SK-N-SH (cell line): ENCODE measurements around the gene PCBP3. TPM values are rescaled to one million over a fixed set of nuclear protein-coding genes. Genes with fewer than 3 reads are reported as not detected.
"Not testable (repeated sequence)": the region's sequence is repeated elsewhere in the genome, so short reads cannot be mapped to it uniquely, and the experiment has no call there.

Source experiments
- CTCF ChIA-PET: fragments of 300-600, 350-600 bp; formaldehyde crosslinking; extraction: SDS; loops from one replicate; lab custom pipeline; 2021; lab: Yijun Ruan, JAX
- POLR2A ChIA-PET: fragments of 350-600 bp; sonication (Branson Sonifier 250); formaldehyde crosslinking; extraction: SDS; loops from one replicate; lab custom pipeline; 2020; ENCODE audit warnings: antibody characterized with exemption, inconsistent platforms; lab: Yijun Ruan, JAX
- DNase-seq: peaks from one replicate; pipeline ENCODE4 v3.0.0; 2012
- H2AFZ ChIP-seq: fragments of 200-600 bp; sonication (generic); 2 replicates; pipeline ENCODE4 v1.8.1; 2016; ENCODE audit warnings: antibody characterized with exemption, mild to moderate bottlenecking, low read depth
- H3F3A ChIP-seq: fragments of 200-600 bp; sonication (generic); replicated peaks from 2 replicates; pipeline ENCODE3; 2016; ENCODE audit warnings: antibody characterized with exemption, mild to moderate bottlenecking; ENCODE audit not compliant: insufficient read depth
- H3K27ac ChIP-seq, 2 experiments: fragments of 200-500 bp in 1 of 2; fragments of 200-600 bp in 1 of 2; sonication (Bioruptor generic) in 1 of 2; sonication (generic), shearing (Covaris generic) in 1 of 2; 2 replicates each; pipeline versions ENCODE4 v1.5.1 to v1.6.1; 2014 to 2016; ENCODE audit warnings: low read depth in 2 of 2, inconsistent platforms in 1 of 2, low read length in 1 of 2, mild to moderate bottlenecking in 1 of 2, mixed read lengths in 1 of 2
- H3K27me3 ChIP-seq: fragments of 200-600 bp; sonication (generic), shearing (Covaris generic); 2 replicates; pipeline ENCODE4 v1.6.1; 2016; ENCODE audit warnings: mixed run types; ENCODE audit not compliant: insufficient read depth
- H3K36me3 ChIP-seq, 2 experiments: fragments of 200-500 bp in 1 of 2; fragments of 200-600 bp in 1 of 2; sonication (Bioruptor generic) in 1 of 2; sonication (generic) in 1 of 2; replicated peaks in 1 of 2; 2 replicates each; pipeline versions ENCODE3 to v1.5.1; 2014 to 2016; ENCODE audit warnings: low read length in 1 of 2, mild to moderate bottlenecking in 1 of 2; ENCODE audit not compliant: insufficient read depth in 2 of 2, control insufficient read depth in 1 of 2
- H3K4me1 ChIP-seq, 2 experiments: fragments of 200-500 bp in 1 of 2; fragments of 200-600 bp in 1 of 2; sonication (Bioruptor generic) in 1 of 2; sonication (generic), shearing (Covaris generic) in 1 of 2; 2 replicates each; pipeline versions ENCODE4 v1.5.1 to v1.6.1; 2014 to 2016; ENCODE audit warnings: low read depth in 1 of 2, low read length in 1 of 2, mixed run types in 1 of 2; ENCODE audit not compliant: insufficient read depth in 2 of 2, control insufficient read depth in 1 of 2
- H3K4me2 ChIP-seq: fragments of 200-600 bp; sonication (generic), shearing (Covaris generic); 2 replicates; pipeline ENCODE4 v1.6.1; 2017; ENCODE audit warnings: mixed run types
- H3K4me3 ChIP-seq, 2 experiments: fragments of 200-500 bp in 1 of 2; fragments of 200-600 bp in 1 of 2; sonication (Bioruptor generic) in 1 of 2; sonication (generic), shearing (Covaris generic) in 1 of 2; 2 replicates each; pipeline versions ENCODE4 v1.5.1 to v1.8.1; 2014 to 2016; ENCODE audit warnings: low read depth in 2 of 2, inconsistent platforms in 1 of 2, low read length in 1 of 2, mild to moderate bottlenecking in 1 of 2, mixed read lengths in 1 of 2, moderate library complexity in 1 of 2
- H3K79me2 ChIP-seq: fragments of 200-600 bp; sonication (generic); 2 replicates; pipeline ENCODE4 v1.8.1; 2017; ENCODE audit warnings: mild to moderate bottlenecking; ENCODE audit not compliant: insufficient read depth
- H3K9ac ChIP-seq: fragments of 200-600 bp; sonication (generic); 2 replicates; pipeline ENCODE4 v1.6.1; 2017; ENCODE audit warnings: mixed run types
- H3K9me2 ChIP-seq: fragments of 200-600 bp; sonication (generic); 2 replicates; pipeline ENCODE4 v1.6.1; 2017; ENCODE audit warnings: mixed run types
- H3K9me3 ChIP-seq: fragments of 200-600 bp; sonication (generic); 2 replicates; pipeline ENCODE4 v1.6.1; 2017; ENCODE audit warnings: mixed run types, mild to moderate bottlenecking, moderate library complexity
- H4K20me1 ChIP-seq: fragments of 200-600 bp; sonication (generic); 2 replicates; pipeline ENCODE4 v1.6.1; 2017; ENCODE audit warnings: mild to moderate bottlenecking, mixed run types; ENCODE audit not compliant: insufficient read depth
- CHD2 ChIP-seq: fragments of 150-350 bp; IDR thresholded peaks from 2 replicates; pipeline ENCODE4 v1.6.1; 2018; ENCODE audit warnings: low read length; ENCODE audit not compliant: partially characterized antibody
- EP300 ChIP-seq, 2 experiments: IDR thresholded peaks; 2 replicates each; pipeline versions ENCODE4 v1.4.0 to v1.6.1; 2012; ENCODE audit warnings: borderline replicate concordance in 1 of 2, low read depth in 1 of 2, low read length in 1 of 2
- FOSL2 ChIP-seq: IDR thresholded peaks from 2 replicates; pipeline ENCODE4 v1.4.0; 2012; ENCODE audit warnings: low read depth, mild to moderate bottlenecking, moderate library complexity, borderline replicate concordance
- NFIC ChIP-seq: IDR thresholded peaks from 2 replicates; pipeline ENCODE4 v1.4.0; 2012; ENCODE audit warnings: borderline replicate concordance
- PBX3 ChIP-seq: IDR thresholded peaks from 2 replicates; pipeline ENCODE4; 2012
- RFX5 ChIP-seq: IDR thresholded peaks from 2 replicates; pipeline ENCODE4 v1.6.1; 2012; ENCODE audit warnings: mild to moderate bottlenecking, improper control_type of control experiment, low read length
- TAF1 ChIP-seq: IDR thresholded peaks from 2 replicates; pipeline ENCODE4 v1.6.1; 2012; ENCODE audit warnings: low read depth, mild to moderate bottlenecking, low read length, moderate library complexity, borderline replicate concordance
- YY1 ChIP-seq: IDR thresholded peaks from 2 replicates; pipeline ENCODE4 v1.4.0; 2012; ENCODE audit warnings: low read depth, mild to moderate bottlenecking
- ZBTB33 ChIP-seq: IDR thresholded peaks from 2 replicates; pipeline ENCODE4 v1.4.0; 2012; ENCODE audit warnings: low read depth, borderline replicate concordance
- WGBS: methylation state at CpG from one replicate; pipeline ENCODE4 v1.1.6; 2017; ENCODE audit warnings: low lambda C conversion rate; 5-methylcytosine and 5-hydroxymethylcytosine counted together
- polyA plus RNA-seq, 3 experiments: library from polyadenylated mRNA; depleted of rRNA; stranded (reverse); fragments of >200 nt; gene quantifications; 2 replicates each; pipeline ENCODE4 v1.2.3, GENCODE V29; 2012
- TF ChIP-seq, protein P1 (sequence below): IDR thresholded peaks from 2 replicates; pipeline ENCODE4 v1.4.0; 2012; ENCODE audit warnings: low read depth, borderline replicate concordance

PCBP3 gene
- polyA plus RNA-seq, 1 of the 3 experiments (the other 2 are of a cell fraction), result 9.5 TPM

DNA sequence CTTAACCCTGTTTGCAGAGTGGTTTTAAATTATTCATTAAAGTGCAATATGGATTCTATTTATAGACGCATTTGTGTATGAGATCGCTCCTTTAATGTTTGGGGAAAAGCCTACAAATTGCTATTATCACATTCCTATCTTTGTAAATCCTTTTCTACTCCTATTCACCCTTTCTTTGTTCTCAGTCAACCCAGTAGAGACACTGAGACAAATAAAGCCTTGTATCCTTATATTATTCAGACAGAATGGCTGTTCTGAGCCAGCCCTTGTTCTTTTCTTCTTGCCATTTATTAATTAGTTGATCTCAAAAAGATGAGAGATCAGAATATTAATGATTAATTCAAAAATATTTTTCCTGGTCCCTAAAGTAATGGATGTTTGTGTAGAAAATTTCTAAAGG, 8.4 kb downstream of the PCBP3 start (continued):
- TF ChIP-seq ZBTB33 (no peak), RFX5 (no peak), YY1 (no peak)
- TF ChIP-seq, protein P1, sequence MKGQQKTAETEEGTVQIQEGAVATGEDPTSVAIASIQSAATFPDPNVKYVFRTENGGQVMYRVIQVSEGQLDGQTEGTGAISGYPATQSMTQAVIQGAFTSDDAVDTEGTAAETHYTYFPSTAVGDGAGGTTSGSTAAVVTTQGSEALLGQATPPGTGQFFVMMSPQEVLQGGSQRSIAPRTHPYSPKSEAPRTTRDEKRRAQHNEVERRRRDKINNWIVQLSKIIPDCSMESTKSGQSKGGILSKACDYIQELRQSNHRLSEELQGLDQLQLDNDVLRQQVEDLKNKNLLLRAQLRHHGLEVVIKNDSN, result no peak

- Histone ChIP-seq H3K4me3 (no peak overlapping the region; a peak in 1 of 4 replicates), H3K4me1 (peaks cover 0 to 3% of the 10 kb centered on the region in 2 experiments; a peak in 1 of 4 replicates), H3K9ac (no peak overlapping the region), H3K79me2 (peaks cover 23% of the 10 kb centered on the region; the same call in 1 of the 2 replicates), H4K20me1 (0 out of 2 replicates have a peak, but pooled peaks cover 7% of the 10 kb centered on the region), H3K9me3 (0 out of 2 replicates have a peak, but pooled peaks cover 1% of the 10 kb centered on the region), H2AFZ (no peak overlapping the region), H3K36me3 (peaks cover 0 to 8% of the 10 kb centered on the region in 2 experiments)
- CTCF ChIA-PET, result no interaction called here
- POLR2A ChIA-PET, result no interaction called here
- TF ChIP-seq EP300 (IDR thresholded peaks at IDR 0.05; ENCODE audit: borderline replicate concordance in 1 of 2, low read depth in 1 of 2, low read length in 1 of 2) (no peak), TAF1 (no peak), FOSL2 (peak; percentile 21; the same call in 1 of the 2 replicates), NFIC (peak; percentile 74), PBX3 (no peak), CHD2 (no peak)
- TF ChIP-seq, all 33 proteins: peak for 2
- H3F3A ChIP-seq, result peaks cover 5% of the 10 kb centered on the region
- H3K9me2 ChIP-seq, result no peaks in the 10 kb centered on the region
- H3K27ac ChIP-seq, result peak overlapping the region in 1 of 2 experiments; percentile 24; a peak in 1 of 4 replicates
- no peak overlapping the region for H3K4me2 ChIP-seq
- no peaks in the 10 kb centered on the region for H3K27me3 ChIP-seq
- no peak for DNase-seq
- WGBS, result 39% methylated on average over 4 of the region's 4 CpGs
These were observed 11.6 kb downstream of the PCBP3 start for GRCh38 chr21:45655124-45655523.

DNA sequence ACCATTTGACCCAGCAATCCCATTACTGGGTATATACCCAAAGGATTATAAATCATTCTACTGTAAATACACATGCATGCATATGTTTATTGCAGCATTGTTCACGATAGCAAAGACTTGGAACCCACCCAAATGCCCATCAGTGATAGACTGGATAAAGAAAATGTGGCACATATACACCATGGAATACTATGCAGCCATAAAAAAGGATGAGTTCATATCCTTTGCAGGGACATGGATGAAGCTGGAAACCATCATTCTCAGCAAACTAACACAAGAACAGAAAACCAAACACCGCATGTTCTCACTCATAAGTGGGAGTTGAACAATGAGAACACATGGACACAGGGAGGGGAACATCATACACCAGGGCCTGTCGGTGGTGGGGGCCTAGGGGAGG, 12.6 kb downstream of the PCBP3 start:
- H3K4me2 ChIP-seq, H3K9me3 ChIP-seq, DNase-seq, H2AFZ ChIP-seq, H3K9me2 ChIP-seq, H3K27me3 ChIP-seq, H3K4me3 ChIP-seq, H3K27ac ChIP-seq, H3K9ac ChIP-seq, H3K4me1 ChIP-seq, POLR2A ChIA-PET, H3F3A ChIP-seq, CTCF ChIA-PET, H4K20me1 ChIP-seq: not testable (repeated sequence)
- WGBS, result 83% methylated on average over 3 of the region's 3 CpGs
- Histone ChIP-seq H3K36me3 (peaks cover 0 to 10% of the 10 kb centered on the region in 2 experiments), H3K79me2 (peaks cover 16% of the 10 kb centered on the region; the same call in 1 of the 2 replicates)

DNA sequence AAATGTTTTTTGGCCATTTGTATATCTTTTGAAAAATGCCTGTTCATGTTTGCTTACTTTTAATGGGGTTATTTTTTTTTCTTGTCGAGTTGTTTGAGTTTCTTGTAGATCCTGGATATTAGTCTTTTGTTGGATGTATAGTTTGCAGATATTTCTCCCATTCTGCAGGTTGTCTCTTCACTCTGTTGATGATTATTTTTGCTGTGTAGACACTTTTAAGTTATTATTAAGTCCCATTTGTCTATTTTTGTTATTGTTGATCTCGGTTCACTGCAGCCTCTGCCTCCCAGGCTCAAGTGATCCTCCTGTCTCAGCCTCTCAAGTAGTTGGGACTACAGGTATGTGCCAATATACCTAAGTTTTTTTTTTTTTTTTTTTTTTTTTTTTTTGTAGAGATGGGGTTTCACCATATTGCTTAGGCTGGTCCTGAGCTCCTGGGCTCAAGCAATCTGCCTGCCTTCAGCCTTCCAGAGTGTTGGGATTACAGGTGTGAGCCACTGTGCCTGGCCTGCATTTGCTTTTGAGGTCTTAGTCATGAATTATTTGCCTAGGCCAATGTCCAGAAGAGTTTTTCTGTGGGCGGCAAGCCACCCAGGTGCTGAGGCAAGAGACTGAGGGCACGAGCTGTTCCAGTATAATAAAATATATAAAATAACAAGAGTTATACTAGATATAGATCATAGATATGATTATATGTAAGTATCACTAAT, 18.5 kb downstream of the PCBP3 start:
- POLR2A ChIA-PET, H3F3A ChIP-seq, H3K27ac ChIP-seq, H3K9ac ChIP-seq, H2AFZ ChIP-seq, H4K20me1 ChIP-seq, H3K9me2 ChIP-seq, H3K4me3 ChIP-seq, H3K27me3 ChIP-seq, CTCF ChIA-PET, DNase-seq, H3K4me1 ChIP-seq, H3K4me2 ChIP-seq: not testable (repeated sequence)
- H3K36me3 ChIP-seq, result peaks cover 0 to 21% of the 10 kb centered on the region in 2 experiments
- H3K79me2 ChIP-seq, result peaks cover 36% of the 10 kb centered on the region; the same call in 1 of the 2 replicates
- WGBS, result 82% methylated on average over 4 of the region's 4 CpGs
- 0 out of 2 replicates have a peak, but pooled peaks cover 10% of the 10 kb centered on the region for H3K9me3 ChIP-seq
